HUDEP-2 (cell line): ENCODE measurements around the gene NCOA5.
A peak's percentile ranks its signal among the peaks of the same experiment; 100 is the strongest.

ENCODE experiments used
- DNase-seq, 76 experiments: peaks; one replicate each; lab custom pipeline; 2025; ENCODE audit not compliant: unreplicated experiment in 76 of 76; lab: John Stamatoyannopoulos, UW

NCOA5 gene

DNA sequence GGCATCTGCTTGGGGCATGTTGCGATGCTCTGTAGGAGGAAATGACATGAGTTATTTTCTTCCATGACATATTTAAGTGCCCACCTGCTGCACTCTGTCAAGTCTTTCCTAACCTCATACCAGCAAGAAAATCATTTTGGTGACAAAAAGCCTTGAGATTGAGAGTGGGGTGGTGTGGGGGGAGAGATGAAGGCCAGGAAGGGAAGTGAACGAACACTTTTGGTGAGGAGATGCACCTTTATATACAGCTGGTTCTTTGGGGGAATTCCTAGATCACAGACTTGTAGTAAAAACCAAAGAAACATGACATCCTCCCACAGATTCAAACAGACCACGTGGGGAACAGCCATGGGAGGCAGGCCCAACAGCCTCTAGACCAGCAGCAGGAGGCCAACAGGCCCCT, 26.1 kb downstream of the NCOA5 start:
- no peak for DNase-seq

DNA sequence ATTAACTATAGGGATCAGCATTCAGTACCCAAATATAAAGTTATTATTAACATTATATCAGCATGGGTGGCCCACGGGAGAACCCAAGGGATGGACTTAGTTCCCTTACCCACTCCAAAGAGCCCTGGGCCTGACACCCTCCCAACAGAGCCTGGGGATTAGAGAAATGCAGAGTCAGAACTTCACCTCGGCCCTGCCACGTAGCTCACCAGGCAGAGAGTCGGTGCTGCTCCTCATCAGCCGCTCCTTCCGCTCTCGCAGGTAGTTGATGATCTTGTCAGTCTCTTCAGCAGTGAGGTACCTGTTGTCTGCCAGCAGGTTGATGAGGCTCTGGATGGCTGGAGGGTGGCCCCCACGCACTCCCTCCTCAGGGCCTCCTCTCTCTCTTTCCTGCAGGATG, 26.6 kb downstream of the NCOA5 start:
- DNase-seq, result no peak

DNA sequence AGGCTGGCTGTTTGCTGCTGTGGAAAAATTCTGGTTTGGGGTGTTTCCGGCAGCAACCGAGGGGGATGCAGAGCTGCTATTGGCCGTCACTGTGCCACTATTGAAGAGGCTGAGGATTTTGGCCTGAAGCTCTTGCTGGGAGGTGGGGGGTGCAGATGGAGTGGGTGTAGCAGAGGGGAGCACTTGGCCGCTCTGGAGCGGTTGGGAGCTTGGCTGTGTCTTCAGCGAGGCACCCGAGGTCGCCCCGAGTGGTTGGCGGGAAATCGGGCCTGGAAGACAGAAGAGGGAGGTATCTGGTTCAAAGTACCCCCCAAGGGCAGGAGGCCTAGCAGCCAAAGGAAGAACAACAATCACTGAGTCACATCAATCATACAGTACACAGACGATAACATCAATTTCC, 27.1 kb downstream of the NCOA5 start:
- DNase-seq, result no peak

DNA sequence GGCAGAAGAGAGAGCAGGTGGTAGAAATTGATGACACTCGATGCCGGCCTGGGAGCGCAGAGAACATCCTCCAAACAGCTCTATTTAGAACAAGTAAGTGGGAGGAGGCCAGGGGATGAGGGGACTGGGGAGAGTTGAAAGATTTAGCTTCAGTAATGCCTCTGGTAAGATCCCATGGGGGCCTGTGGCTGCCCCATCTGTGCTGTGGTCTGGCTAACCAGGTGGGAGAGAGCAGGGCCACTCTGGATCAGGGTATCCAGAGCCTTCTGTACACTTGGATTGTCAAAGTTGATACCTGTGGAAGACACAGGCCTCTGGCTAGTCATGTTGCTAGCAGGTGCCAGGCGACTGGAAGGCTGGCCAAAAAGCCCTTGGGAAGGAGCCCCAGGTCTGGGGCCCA, 27.6 kb downstream of the NCOA5 start:
- no peak for DNase-seq

DNA sequence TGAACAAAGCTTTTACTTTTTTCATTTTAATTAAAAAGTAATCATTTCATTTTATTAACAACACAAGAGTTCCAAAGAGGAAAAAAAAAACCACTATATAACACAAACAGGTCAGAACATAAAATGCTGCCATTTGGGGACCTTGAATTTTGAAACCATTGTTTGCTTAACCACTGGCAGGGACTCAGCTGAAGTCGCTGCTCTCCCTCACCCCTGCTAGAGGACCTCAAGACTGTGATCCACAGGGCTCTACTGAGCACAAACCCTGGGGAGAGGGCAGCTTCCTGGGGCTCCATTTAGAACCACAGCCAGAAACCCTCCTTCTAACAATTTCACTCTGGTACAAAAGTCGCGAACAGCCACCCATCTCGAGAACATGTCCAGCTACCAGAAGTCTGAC, 28.8 kb downstream of the NCOA5 start:
- no peak for DNase-seq

DNA sequence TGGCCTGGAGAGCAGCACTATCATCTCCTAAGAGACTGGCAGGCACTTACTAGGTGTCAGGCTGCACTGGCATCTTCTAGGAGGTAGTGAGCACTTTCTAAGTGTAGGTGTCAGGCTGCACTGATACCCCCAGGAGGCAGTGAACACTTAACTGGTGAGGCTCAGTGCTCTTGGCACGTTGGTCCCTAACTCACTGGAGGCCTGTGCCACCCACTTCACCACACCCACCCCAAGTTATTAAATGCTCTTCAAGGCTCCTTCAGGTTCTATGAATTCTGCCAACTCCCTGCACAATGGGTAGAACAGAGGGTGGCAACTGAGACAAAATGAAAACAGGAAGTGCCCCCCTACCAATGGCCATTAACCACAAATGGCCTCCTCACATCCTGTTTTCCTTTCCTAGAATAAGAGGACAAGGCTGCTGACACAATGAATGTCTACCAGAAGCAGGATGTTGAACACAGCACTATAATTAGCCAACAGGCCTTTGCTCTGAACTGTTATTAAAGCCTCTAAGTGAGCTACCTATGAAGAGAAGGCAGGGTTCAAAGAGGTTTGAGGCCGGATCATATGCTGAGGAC, 29.4 kb downstream of the NCOA5 start:
- DNase-seq, result no peak

DNA sequence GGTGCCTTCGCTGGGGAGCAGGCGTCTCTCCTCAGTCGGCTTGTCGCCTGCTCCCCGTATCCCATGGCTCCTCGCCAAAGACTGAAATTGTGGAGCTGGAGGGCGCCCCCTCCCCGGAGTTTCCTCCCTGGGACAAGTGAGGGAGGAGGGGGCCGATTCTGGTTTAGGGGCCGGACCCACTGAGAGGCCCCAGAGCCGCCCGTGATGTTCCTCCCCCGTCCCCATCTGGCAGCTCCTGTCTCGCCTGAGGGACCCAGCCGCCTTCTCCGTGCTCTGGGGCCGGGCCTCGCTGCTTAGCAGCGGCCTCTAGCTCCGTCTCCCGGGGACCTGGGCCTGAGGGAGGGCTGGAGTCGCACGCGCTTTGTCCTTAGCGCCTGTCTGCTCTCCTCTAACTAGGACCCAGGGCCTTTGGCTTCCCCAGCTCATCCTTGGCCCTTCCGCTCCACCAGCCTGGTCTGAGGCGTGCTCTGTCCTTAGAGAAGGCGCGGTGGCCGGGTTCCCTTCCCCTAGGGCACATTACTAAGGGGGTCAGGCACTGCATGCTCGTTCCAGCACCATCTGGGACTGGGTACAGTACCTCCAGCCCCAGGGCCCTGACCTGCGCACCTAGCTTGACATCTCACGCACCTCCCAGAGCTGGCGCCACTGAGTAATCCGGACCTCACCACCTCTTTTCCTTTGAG, 31.0 kb downstream of the NCOA5 start:
- no peak for DNase-seq

DNA sequence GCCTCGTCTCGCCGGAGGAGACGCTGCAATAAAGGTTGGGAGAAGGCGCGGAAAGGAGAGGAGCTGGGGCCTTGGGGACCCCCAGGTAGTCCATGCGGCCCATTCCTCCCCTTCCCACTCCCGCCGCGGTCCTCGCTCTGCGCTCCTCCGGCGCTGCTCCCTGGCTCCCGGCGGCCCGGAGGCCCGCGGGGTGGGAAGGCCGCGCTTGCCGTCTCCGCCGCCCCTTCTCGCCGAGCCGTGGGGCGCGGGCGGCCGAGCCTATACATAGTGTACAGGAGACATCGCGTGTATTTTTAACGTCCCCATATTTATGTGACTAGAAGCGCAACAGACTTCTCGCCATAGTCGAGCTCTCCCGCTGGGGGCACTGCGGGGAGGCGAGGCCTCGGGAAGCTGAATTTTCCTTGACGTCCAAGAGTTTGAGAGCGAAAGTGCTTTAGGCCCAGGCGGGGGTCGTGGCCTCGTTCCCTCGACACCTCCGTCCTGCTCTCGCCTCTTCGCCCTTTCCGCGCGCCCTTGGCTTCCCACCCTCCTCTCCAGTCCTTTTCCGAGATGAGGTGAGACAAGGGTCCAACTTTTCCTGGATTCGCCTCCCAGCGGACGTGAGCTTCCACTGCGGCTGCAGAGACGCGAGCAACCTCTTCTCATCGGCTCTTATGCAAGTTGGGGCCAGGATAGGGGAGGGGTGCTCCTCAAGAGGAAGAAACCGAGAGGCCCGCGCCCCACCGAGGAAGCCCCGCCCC, 31.7 kb downstream of the NCOA5 start:
- no peak for DNase-seq

DNA sequence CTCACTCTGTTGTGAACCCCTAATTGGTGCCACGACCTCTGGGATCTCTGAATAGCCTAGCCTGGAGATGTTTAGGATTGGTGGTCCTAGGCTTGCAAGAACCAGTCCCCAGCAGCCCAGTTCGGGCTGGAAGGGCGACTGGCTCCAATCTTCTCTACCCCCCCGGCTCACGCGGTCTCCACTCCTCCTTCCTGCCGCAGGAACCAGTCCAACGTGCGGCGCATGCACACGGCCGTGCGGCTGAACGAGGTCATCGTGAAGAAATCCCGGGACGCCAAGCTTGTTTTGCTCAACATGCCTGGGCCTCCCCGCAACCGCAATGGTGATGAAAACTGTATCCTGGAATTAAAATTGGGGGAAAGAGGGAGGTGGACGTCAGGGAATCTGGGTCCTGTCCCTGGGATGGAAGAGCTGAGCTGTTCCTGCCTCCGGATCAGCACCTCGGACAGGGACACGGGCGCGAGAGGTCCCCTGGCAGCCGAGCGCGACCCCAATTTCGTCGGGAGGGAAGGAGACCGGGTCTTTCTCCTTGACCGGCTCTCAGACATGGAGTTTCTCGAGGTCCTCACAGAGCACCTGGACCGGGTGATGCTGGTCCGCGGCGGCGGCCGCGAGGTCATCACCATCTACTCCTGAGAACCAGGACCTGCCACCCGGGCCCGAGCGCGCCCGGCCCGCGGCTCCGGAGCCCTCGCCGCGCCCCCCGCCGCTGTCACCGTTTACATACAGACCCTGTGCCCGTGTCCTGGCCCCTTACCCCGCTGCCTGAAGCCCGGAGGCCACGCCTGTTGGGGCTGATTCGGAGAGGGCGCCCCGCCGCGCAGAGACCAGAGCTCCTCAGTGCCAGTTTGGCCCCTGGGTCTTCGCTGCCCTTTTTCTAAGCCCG, 32.5 kb downstream of the NCOA5 start:
- DNase-seq, result peak in 9 of 76 experiments; percentile 2 to 19 (median 12)

DNA sequence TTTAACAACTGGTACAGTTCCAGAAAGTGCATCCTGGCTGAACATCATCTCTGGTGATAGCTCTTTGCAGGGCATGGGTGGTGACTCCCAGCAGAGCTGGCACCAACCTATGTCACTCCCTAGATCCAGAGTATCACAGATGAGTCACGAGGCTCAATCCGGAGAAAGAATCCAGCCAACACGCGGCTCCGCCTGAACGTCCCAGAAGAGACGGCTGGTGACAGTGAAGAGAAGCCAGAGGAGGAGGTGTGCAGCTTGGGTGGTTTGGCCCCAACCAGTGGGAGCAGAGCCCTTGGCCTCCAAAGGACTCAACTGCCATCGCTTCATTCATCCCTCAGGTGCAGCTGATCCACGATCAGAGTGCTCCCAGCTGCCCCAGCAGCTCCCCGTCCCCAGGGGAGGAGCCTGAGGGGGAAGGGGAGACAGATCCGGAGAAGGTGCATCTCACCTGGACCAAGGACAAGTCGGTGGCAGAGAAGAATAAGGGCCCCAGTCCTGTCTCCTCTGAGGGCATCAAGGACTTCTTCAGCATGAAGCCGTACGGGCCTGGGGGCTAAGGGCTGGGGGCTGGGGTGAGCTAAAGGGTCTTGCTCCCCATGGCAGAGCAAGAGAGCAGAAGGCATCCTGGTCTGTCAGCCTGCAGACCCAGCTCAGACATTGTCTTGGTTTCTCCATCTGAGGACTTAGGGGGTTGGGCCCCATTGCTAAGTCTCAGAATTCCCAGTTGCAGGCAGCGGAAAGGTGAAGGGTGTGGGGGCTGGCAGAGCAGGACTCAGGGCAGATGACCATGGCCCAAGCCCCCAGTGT, 33.5 kb downstream of the NCOA5 start:
- DNase-seq, result no peak

DNA sequence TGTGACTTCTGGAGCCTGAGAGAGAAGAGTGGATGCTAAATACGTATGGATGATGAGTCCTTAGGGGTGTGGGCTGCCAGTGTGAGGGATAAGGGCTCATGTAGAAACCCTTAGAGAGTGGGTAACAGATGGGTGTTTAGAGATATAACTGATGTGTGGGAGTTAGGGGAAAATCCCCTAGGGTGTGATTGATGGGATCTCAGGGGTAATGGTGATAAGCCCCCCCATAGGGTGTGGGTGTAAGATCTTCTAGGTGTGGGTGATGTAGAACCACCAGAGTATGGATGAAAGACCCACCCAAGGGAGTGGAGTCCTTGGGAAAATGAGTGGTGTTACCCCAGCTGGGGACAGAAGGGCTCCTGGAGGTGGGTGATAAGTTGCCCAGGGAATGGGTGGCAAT, 34.5 kb downstream of the NCOA5 start:
- no peak for DNase-seq

DNA sequence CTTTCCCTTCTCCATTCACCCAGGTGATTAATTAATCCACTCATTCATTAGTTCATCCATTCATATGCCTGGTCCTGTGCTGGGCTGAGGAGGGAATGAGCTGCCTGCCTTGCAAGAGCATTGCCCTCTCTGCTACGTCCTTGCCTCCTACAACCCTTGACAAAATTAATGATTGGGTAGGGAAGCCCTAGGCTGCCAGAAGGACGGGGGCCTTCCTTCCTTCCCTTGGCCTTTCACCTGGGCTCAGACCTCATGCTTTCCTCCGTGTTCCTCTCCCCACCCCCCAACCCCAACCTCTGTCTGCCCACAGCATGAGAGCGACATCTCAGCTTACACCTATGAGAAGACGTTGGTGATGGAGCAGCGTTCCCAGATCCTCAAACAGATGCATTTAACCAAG, 35.2 kb downstream of the NCOA5 start:
- DNase-seq, result no peak

DNA sequence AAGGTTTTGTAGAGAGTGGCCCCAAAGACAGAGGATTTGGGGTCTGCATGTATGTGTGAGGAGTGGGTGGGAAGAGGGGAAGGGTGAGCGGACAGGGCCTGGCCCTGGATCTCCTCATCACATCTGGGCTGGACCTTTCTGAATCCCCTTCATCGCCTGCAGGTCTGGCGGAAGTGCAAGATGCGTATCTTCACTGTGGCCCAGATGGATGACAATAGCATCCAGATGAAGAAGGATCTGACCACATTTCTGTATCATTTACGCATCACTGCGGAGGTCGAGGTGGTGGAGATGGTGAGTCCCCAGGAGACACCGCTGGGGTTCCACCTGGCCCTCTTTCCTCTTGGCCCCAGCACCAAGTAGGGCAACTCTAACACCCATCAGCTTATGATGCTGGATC, 36.3 kb downstream of the NCOA5 start:
- no peak for DNase-seq

DNA sequence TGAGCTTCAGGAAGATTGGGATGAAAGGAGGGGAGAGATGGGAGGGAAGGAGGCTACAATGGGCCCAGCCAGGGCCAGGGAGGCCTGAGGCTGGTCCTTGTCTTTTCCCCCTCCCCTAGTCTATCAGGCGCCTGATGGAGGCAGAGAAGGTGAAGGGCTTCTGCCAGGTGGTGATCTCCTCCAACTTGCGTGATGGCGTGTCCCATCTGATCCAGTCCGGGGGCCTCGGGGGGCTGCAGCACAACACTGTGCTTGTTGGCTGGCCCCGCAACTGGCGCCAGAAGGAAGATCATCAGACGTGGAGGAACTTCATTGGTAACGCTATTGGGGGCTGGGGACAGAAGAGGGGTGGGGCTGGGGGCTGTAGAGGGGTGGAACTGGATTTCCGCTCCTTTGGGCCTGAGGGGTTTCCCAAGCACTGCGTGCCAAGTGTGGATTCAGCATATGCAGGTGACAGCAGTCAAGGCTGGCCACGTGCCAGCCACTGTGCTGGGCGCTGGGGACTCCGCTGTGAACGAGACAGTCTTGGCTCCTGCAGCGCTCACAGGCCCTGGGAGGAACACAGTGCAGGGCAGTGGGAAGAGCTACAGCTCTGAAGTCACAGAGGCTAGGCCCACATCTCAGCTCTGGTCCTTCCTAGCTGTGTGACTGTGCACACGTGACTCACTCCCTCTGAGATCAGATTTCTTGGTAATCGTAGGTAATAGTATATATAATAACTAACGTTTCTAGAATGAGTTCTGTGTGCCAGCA, 38.0 kb downstream of the NCOA5 start:
- DNase-seq, result no peak

DNA sequence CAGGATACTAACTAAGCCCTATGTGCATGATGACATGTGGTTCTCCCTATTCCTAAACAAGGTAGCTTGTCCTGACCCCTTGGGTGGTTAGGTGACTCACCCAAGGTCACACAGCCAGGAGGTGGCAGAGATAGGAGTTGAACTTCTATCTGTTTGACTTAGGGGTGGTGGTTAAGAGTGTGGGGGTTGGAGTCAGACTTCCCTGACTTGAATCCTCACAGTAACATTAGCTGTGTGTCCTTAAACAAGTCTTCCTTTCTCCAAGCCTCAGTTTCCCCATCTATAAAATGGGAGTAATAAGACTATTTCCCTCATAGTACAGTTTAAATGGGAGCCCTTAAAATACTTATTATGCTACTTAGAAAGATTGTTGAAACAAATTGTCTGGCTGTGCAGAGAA, 38.9 kb downstream of the NCOA5 start:
- peak in 1 of 76 experiments; percentile 3 for DNase-seq

DNA sequence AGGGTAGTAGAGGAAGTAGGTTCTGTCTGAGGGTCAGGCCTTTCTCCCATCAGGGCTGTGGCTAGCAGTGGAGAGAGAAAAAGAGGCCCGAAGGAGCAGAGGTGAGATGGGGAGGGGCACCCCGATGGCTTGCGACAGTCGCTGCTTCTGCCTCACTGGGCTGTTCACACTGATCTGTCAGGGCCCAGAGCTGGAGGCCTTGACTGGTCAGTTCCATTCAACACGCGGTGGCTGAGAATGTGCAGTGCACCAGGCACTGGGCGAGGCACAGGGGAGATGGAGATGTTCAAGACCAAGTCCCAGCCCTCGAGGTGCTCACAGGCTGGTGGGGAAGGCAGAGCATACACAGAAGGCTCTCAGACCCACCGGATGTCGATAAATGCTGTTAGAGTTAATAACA, 39.3 kb downstream of the NCOA5 start:
- peak in 1 of 76 experiments; percentile 2 for DNase-seq

DNA sequence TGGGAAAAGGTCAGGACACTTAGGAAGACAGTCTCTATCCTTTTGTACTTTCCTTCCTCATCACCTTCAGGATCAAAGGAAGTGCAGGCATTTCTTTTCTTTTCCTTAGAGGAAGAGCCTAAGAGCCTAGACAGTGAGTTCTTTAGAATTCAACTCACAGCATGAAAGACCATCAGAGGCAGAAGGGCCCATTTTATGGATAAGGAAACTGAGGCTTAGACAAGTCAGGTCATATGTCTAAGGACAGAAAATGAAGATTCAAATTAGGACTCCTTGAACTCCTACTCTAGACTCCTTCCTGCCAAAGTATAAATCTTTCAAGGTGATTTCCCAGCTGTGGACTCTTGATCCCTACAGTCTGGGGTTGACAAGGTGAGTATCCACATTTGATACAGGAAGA, 39.9 kb downstream of the NCOA5 start:
- no peak for DNase-seq

DNA sequence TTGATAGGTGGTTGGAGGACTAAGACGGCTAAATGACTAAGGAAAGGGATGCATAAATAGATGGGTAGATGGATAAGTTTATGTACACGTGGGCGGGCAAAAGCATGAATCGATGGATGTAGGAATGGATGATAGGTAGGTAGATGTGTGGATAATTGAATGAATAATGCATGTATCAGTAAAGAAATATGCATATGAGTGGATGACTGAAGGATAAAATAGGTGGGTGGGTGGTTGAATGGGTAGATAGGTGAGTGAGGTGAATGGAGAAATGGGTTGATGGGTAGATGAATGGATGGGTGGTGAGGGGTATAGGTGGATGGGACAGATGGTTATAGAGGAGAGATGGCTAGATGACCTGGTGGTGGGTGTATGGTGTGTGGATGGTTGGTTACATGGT, 40.6 kb downstream of the NCOA5 start:
- no peak for DNase-seq

DNA sequence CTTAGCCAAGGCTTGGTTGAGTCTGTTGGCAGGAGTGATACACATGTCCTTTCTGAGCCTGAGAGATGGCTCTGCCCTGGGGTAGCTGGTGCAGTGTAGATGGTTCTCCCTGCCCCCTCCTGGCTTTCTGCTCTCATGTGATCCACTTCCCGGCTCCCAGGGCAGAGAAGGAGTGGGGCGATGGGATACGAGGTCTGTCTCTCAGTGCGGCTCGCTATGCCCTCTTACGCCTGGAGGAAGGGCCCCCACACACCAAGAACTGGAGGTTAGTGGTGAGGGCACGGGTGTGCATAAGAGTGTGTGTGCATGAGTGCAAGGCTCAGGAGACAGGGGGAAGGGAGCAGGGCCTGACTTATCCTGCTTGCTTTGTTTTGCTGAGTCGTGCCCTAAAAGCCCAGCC, 41.9 kb downstream of the NCOA5 start:
- no peak for DNase-seq
